Fibroblast of pulmonary artery (primary cell): ENCODE results near the gene CCDC192.

Source experiments
- DNase-seq: peaks from one replicate; pipeline ENCODE4 v3.0.0-alpha.2; 2010; ENCODE audit warnings: low read depth
- H3K4me3 ChIP-seq: replicated peaks from 2 replicates; pipeline ENCODE4 v1.5.1; 2011; ENCODE audit warnings: low read depth, mild to moderate bottlenecking, control low read depth, low read length, moderate library complexity
- TF ChIP-seq, protein P1 (sequence below): IDR thresholded peaks from 2 replicates; pipeline ENCODE4 v1.5.1; 2011; ENCODE audit warnings: mild to moderate bottlenecking, control low read depth, low read length, inconsistent platforms; ENCODE audit errors: missing control alignments

The CCDC192 gene

DNA sequence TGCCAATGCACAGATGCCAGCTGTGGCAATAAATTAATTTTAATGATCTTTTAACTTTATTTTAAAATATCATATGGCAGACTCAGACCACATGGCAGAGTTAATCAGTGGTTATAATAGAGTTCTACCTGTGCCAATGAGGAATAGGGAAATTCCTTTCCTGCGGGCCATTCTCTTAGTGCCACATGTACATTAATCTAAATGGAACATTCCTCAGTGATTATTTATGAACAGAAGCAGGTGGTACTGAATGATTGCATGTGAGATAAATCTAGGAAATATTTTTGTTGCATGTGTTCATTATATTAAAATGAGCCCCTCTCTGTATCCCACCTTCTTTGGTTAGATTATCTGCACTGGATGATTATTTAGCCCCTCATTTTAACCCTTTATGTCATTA, 102.3 kb downstream of the CCDC192 start:
- H3K4me3 ChIP-seq, result no peak overlapping the region
- no peak for DNase-seq
- TF ChIP-seq, protein P1, sequence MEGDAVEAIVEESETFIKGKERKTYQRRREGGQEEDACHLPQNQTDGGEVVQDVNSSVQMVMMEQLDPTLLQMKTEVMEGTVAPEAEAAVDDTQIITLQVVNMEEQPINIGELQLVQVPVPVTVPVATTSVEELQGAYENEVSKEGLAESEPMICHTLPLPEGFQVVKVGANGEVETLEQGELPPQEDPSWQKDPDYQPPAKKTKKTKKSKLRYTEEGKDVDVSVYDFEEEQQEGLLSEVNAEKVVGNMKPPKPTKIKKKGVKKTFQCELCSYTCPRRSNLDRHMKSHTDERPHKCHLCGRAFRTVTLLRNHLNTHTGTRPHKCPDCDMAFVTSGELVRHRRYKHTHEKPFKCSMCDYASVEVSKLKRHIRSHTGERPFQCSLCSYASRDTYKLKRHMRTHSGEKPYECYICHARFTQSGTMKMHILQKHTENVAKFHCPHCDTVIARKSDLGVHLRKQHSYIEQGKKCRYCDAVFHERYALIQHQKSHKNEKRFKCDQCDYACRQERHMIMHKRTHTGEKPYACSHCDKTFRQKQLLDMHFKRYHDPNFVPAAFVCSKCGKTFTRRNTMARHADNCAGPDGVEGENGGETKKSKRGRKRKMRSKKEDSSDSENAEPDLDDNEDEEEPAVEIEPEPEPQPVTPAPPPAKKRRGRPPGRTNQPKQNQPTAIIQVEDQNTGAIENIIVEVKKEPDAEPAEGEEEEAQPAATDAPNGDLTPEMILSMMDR, result no peak

DNA sequence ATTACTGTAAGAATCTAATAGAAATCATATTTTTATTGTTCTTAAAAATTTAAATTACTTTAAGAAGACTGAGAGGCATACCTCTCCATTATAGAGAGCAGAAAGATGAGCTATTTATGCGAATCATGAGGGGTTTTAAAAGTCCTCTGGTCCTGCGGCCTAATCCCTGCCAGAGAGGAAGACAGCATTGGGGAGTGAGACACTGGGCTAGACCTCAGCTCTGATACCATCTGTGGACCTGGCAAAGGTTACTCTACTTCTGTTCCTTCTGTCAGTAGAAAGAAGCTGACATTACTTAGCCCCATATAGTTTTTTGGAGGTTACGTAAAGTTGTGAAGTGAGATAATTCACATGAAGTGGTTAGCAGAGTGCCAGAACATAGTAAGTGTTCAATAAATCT, 103.6 kb downstream of the CCDC192 start:
- no peak overlapping the region for H3K4me3 ChIP-seq
- no peak for DNase-seq
- TF ChIP-seq, protein P1, result no peak

- no peak for DNase-seq
- TF ChIP-seq, protein P1, result no peak
- H3K4me3 ChIP-seq, result no peak overlapping the region
Measured at GRCh38 chr5:127809533-127809932, 106.3 kb downstream of the CCDC192 start.

DNA sequence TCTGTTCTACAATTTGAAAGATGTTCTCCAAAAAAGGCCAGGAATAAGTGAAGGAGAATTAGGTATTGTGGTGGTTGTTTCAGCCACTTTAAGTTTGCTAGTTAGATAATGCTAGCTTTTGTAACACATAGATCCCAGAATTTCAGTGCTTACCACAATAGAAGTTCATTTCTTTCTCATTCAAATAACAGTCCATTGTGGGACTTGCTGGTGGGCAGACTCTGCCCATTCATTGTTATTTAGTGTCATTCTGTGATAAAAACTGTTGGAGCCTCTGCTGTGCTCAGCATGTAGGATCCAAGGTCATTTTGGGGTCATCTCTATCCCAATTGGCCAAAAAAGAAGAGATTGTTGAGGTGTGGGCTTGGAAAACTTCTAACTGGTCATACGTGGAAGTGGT, 106.8 kb downstream of the CCDC192 start:
- no peak for DNase-seq
- TF ChIP-seq, protein P1, result no peak
- no peak overlapping the region for H3K4me3 ChIP-seq

GRCh38 chr5:127810707-127811490, 107.7 kb downstream of the CCDC192 start:
- TF ChIP-seq, protein P1, result no peak
- no peak overlapping the region for H3K4me3 ChIP-seq
- DNase-seq, result no peak

GRCh38 chr5:127812570-127812969, 109.4 kb downstream of the CCDC192 start:
- TF ChIP-seq, protein P1, result no peak
- no peak for DNase-seq
- no peak overlapping the region for H3K4me3 ChIP-seq
